Progenitor cell of endocrine pancreas (in vitro differentiated cells): ENCODE data around the gene STPG4. TPM values are rescaled to one million over a fixed set of nuclear protein-coding genes. Genes with fewer than 3 reads are reported as not detected.
A peak's percentile ranks its signal among the peaks of the same experiment; 100 is the strongest.

Source experiments
- DNase-seq: peaks from one replicate; pipeline ENCODE4 v3.0.0; 2021; ENCODE audit warnings: low spot score; ENCODE audit not compliant: unreplicated experiment
- H3K27ac Mint-ChIP-seq: 2 replicates; pipeline ENCODE4 v1.8.0; 2021; ENCODE audit warnings: mild to moderate bottlenecking, moderate library complexity, mixed read lengths
- H3K27me3 Mint-ChIP-seq: 2 replicates; pipeline ENCODE4 v1.8.0; 2021; ENCODE audit warnings: mixed read lengths
- H3K36me3 Mint-ChIP-seq: 2 replicates; pipeline ENCODE4 v1.8.0; 2022; ENCODE audit warnings: mixed read lengths; ENCODE audit not compliant: insufficient read depth
- H3K4me1 Mint-ChIP-seq: 2 replicates; pipeline ENCODE4 v1.8.0; 2021; ENCODE audit warnings: low read depth, mixed read lengths
- H3K4me3 Mint-ChIP-seq: 2 replicates; pipeline ENCODE4 v1.8.0; 2021; ENCODE audit warnings: low read depth, mild to moderate bottlenecking, moderate library complexity, mixed read lengths
- H3K9me3 Mint-ChIP-seq: 2 replicates; pipeline ENCODE4 v1.8.0; 2021; ENCODE audit warnings: low read depth, mixed read lengths
- CTCF ChIP-seq: fragments of 200-600 bp; sonication (generic); IDR thresholded peaks from one replicate; pipeline ENCODE4 v1.5.0; 2021; ENCODE audit warnings: antibody characterized with exemption, mild to moderate bottlenecking; ENCODE audit not compliant: unreplicated experiment
- total RNA-seq: library from RNA; stranded (reverse); gene quantifications from 2 replicates; pipeline ENCODE4 v1.2.1, GENCODE V29; 2021

STPG4 gene
- total RNA-seq, 1 donor from 2014 or later, result 0.34 TPM

- H3K27ac Mint-ChIP-seq, result no peak overlapping the region
- H3K27me3 Mint-ChIP-seq, result no peaks in the 10 kb centered on the region
- no peaks in the 10 kb centered on the region for H3K4me1 Mint-ChIP-seq
- H3K4me3 Mint-ChIP-seq, result no peak overlapping the region
- H3K36me3 Mint-ChIP-seq, result peaks cover 10% of the 10 kb centered on the region
- no peaks in the 10 kb centered on the region for H3K9me3 Mint-ChIP-seq
- no peak for TF ChIP-seq CTCF
- DNase-seq, result no peak
Observed at GRCh38 chr2:47050021-47050760, 104.9 kb downstream of the STPG4 start.

- no peaks in the 10 kb centered on the region for H3K4me1 Mint-ChIP-seq
- no peak for TF ChIP-seq CTCF
- no peak overlapping the region for H3K27ac Mint-ChIP-seq
- DNase-seq, result no peak
- H3K27me3 Mint-ChIP-seq, result no peaks in the 10 kb centered on the region
- peaks cover 8% of the 10 kb centered on the region for H3K36me3 Mint-ChIP-seq
- no peak overlapping the region for H3K4me3 Mint-ChIP-seq
- no peaks in the 10 kb centered on the region for H3K9me3 Mint-ChIP-seq
Observed at GRCh38 chr2:47049502-47049901, 105.6 kb downstream of the STPG4 start.

GRCh38 chr2:47048801-47049480 is 106.2 kb downstream of the STPG4 start:
- Mint-ChIP-seq H3K4me1 (no peaks in the 10 kb centered on the region), H3K36me3 (peaks cover 7% of the 10 kb centered on the region), H3K27me3 (no peaks in the 10 kb centered on the region), H3K9me3 (no peaks in the 10 kb centered on the region), H3K4me3 (no peak overlapping the region), H3K27ac (no peak overlapping the region)
- no peak for DNase-seq
- TF ChIP-seq CTCF, result no peak

- Mint-ChIP-seq H3K27ac (no peak overlapping the region), H3K27me3 (no peaks in the 10 kb centered on the region), H3K4me3 (no peak overlapping the region), H3K4me1 (no peaks in the 10 kb centered on the region), H3K9me3 (no peaks in the 10 kb centered on the region), H3K36me3 (peaks cover 4% of the 10 kb centered on the region)
- no peak for DNase-seq
- TF ChIP-seq CTCF, result no peak
Observed at GRCh38 chr2:47046271-47046670, 108.8 kb downstream of the STPG4 start.

- Mint-ChIP-seq H3K9me3 (no peaks in the 10 kb centered on the region), H3K4me3 (no peak overlapping the region), H3K36me3 (peaks cover 4% of the 10 kb centered on the region), H3K4me1 (no peaks in the 10 kb centered on the region), H3K27me3 (no peaks in the 10 kb centered on the region), H3K27ac (peak overlapping the region; percentile 42)
- DNase-seq, result no peak
- no peak for TF ChIP-seq CTCF
Observed at GRCh38 chr2:47043891-47044239, 111.2 kb downstream of the STPG4 start.
